Measurements from ENCODE around the gene DNASE1L3. TPM values are rescaled to one million over a fixed set of nuclear protein-coding genes. Genes with fewer than 3 reads are reported as not detected.

Gene DNASE1L3
- total and polyA plus RNA-seq, 2 donors = 12.9 to 52.0 TPM

Other genes with a start within 250 kb of the DNASE1L3 start
- 90.5 TPM for gene FLNB, start 202.6 kb downstream of the DNASE1L3 start, total RNA-seq
- gene FLNB, start 202.6 kb downstream of the DNASE1L3 start, polyA plus RNA-seq = 111 TPM
- 5.4 TPM for gene ABHD6, start 26.8 kb upstream of the DNASE1L3 start, total RNA-seq
- gene ABHD6, start 26.8 kb upstream of the DNASE1L3 start, polyA plus RNA-seq = 7.6 TPM
- gene RPP14, start 95.3 kb upstream of the DNASE1L3 start, total RNA-seq = 11.5 TPM
- 11.5 TPM for gene RPP14, start 95.3 kb upstream of the DNASE1L3 start, polyA plus RNA-seq
- 6.9 TPM for gene HTD2, start 95.5 kb upstream of the DNASE1L3 start, total RNA-seq
- gene HTD2, start 95.5 kb upstream of the DNASE1L3 start, polyA plus RNA-seq = 6.3 TPM
- gene PXK, start 121.9 kb upstream of the DNASE1L3 start, total RNA-seq = 12.5 TPM
- gene PXK, start 121.9 kb upstream of the DNASE1L3 start, polyA plus RNA-seq = 13.6 TPM
- gene PDHB, start 222.9 kb upstream of the DNASE1L3 start, total RNA-seq = 74.4 TPM
- gene PDHB, start 222.9 kb upstream of the DNASE1L3 start, polyA plus RNA-seq = 86.0 TPM

All from thymus (tissue), 2 donors.